ENCODE data around the gene RAPGEF1. TPM values are rescaled to one million over a fixed set of nuclear protein-coding genes. Genes with fewer than 3 reads are reported as not detected.

Gene RAPGEF1
- total and polyA plus RNA-seq, 3 donors from 2014 or later: 36.1 to 56.9 (median 55.8) TPM

GRCh38 chr9:131773911-131774379 is 34.1 kb upstream of the RAPGEF1 start:
- no peaks in the 10 kb centered on the region for H3K36me3 ChIP-seq (ENCODE audit: low read depth, missing control alignments)
- intact Hi-C loops (cut with DNase I; ENCODE audit: low total_unique reads): no loop called here
- no peaks in the 10 kb centered on the region for H3K9me3 ChIP-seq
- 11 to 18% methylated on average over 6 of the region's 6 CpGs for WGBS, 2 donors
- DNase-seq: peak; percentile 77
- H3K27ac ChIP-seq: no peak overlapping the region
- TF ChIP-seq CTCF (IDR thresholded peaks at IDR 0.05): no peak
- TF ChIP-seq POLR2A (IDR thresholded peaks at IDR 0.05): no peak
- H3K4me1 ChIP-seq: no peaks in the 10 kb centered on the region
- H3K4me3 ChIP-seq: no peak overlapping the region
- H3K27me3 ChIP-seq: no peaks in the 10 kb centered on the region

GRCh38 chr9:131772940-131773339 is 33.1 kb upstream of the RAPGEF1 start:
- WGBS, 2 donors: 75 to 79% methylated on average over 3 of the region's 3 CpGs
- Histone ChIP-seq H3K4me1 (no peaks in the 10 kb centered on the region), H3K36me3 (ENCODE audit: low read depth, missing control alignments) (no peaks in the 10 kb centered on the region), H3K9me3 (no peaks in the 10 kb centered on the region), H3K4me3 (no peak overlapping the region), H3K27ac (no peak overlapping the region), H3K27me3 (no peaks in the 10 kb centered on the region)
- TF ChIP-seq CTCF (IDR thresholded peaks at IDR 0.05) (no peak), POLR2A (IDR thresholded peaks at IDR 0.05) (no peak)
- intact Hi-C loops (cut with DNase I; ENCODE audit: low total_unique reads): no loop called here
- DNase-seq: no peak

- intact Hi-C loops (cut with DNase I; ENCODE audit: low total_unique reads): no loop called here
- no peaks in the 10 kb centered on the region for H3K27me3 ChIP-seq
- H3K9me3 ChIP-seq: no peaks in the 10 kb centered on the region
- WGBS, 2 donors: 67 to 80% methylated on average over 3 of the region's 3 CpGs
- H3K27ac ChIP-seq: no peak overlapping the region
- DNase-seq: no peak
- no peaks in the 10 kb centered on the region for H3K36me3 ChIP-seq (ENCODE audit: low read depth, missing control alignments)
- no peaks in the 10 kb centered on the region for H3K4me1 ChIP-seq
- H3K4me3 ChIP-seq: no peak overlapping the region
- TF ChIP-seq POLR2A (IDR thresholded peaks at IDR 0.05) (no peak), CTCF (IDR thresholded peaks at IDR 0.05) (no peak)
Observed at GRCh38 chr9:131771646-131772045, 31.8 kb upstream of the RAPGEF1 start.

- no peaks in the 10 kb centered on the region for H3K9me3 ChIP-seq
- intact Hi-C loops (cut with DNase I; ENCODE audit: low total_unique reads): no loop called here
- H3K4me3 ChIP-seq: no peak overlapping the region
- H3K27ac ChIP-seq: no peak overlapping the region
- H3K4me1 ChIP-seq: no peaks in the 10 kb centered on the region
- TF ChIP-seq CTCF (IDR thresholded peaks at IDR 0.05): no peak
- no peak for TF ChIP-seq POLR2A (IDR thresholded peaks at IDR 0.05)
- no peaks in the 10 kb centered on the region for H3K36me3 ChIP-seq (ENCODE audit: low read depth, missing control alignments)
- DNase-seq: no peak
- H3K27me3 ChIP-seq: no peaks in the 10 kb centered on the region
- 53 to 60% methylated on average over 3 of the region's 3 CpGs for whole genome bisulfite sequencing, 2 donors
Observed at GRCh38 chr9:131769361-131769760, 29.5 kb upstream of the RAPGEF1 start.

GRCh38 chr9:131764568-131764967 is 24.7 kb upstream of the RAPGEF1 start:
- Histone ChIP-seq H3K4me1 (no peaks in the 10 kb centered on the region), H3K27ac (no peak overlapping the region), H3K27me3 (no peaks in the 10 kb centered on the region), H3K9me3 (no peaks in the 10 kb centered on the region), H3K4me3 (no peak overlapping the region), H3K36me3 (ENCODE audit: low read depth, missing control alignments) (no peaks in the 10 kb centered on the region)
- intact Hi-C loops (cut with DNase I; ENCODE audit: low total_unique reads): no loop called here
- TF ChIP-seq CTCF (IDR thresholded peaks at IDR 0.05) (no peak), POLR2A (IDR thresholded peaks at IDR 0.05) (no peak)
- no peak for DNase-seq
- WGBS, 2 donors: 92 to 98% methylated on average over 2 of the region's 2 CpGs

Measured in testis (tissue), 3 donors.